Stomach (tissue), 4 donors: ENCODE results near the gene RALGAPA2.

Experiments used
- CTCF ChIP-seq, 7 experiments: fragments of 450-650 bp in 4 of 7; fragments of 200-600 bp in 3 of 7; sonication (generic) in 3 of 7; IDR thresholded peaks; one replicate each; pipeline ENCODE4 v1.5.1; 2016 to 2019; ENCODE audit warnings: antibody characterized with exemption in 7 of 7, control low read depth in 2 of 7, mild to moderate bottlenecking in 1 of 7
- POLR2AphosphoS5 ChIP-seq, 3 donors: sonication (generic); formaldehyde crosslinking; IDR thresholded peaks; one replicate each; pipeline ENCODE4 v1.6.1; 2016; ENCODE audit warnings: antibody characterized with exemption in 3 of 3

GRCh38 chr20:20399531-20400500 lies 312.6 kb downstream of the RALGAPA2 start:
- TF ChIP-seq CTCF (IDR thresholded peaks at IDR 0.05), result no peak
- no peak for TF ChIP-seq POLR2AphosphoS5 (IDR thresholded peaks at IDR 0.05)
